ENCODE data around the gene TRAPPC4.
A peak's percentile ranks its signal among the peaks of the same experiment; 100 is the strongest.

The TRAPPC4 gene

GRCh38 chr11:119062779-119063178, 44.2 kb downstream of the TRAPPC4 start:
- TF ChIP-seq MYC (IDR thresholded peaks at IDR 0.05; ENCODE audit: low read depth, low read length) (no peak), CTCF (IDR thresholded peaks at IDR 0.05; ENCODE audit: low read depth, low read length) (no peak), POLR2A (IDR thresholded peaks at IDR 0.05; ENCODE audit: extremely low read depth, insufficient read length) (no peak)
- TF ChIP-seq, protein P1, sequence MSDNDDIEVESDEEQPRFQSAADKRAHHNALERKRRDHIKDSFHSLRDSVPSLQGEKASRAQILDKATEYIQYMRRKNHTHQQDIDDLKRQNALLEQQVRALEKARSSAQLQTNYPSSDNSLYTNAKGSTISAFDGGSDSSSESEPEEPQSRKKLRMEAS (IDR thresholded peaks at IDR 0.05; ENCODE audit: low read depth, low read length), result no peak
- no peak for DNase-seq (ENCODE audit: low read depth)
- H3K4me3 ChIP-seq (ENCODE audit: low read depth, low read length), result no peak overlapping the region

GRCh38 chr11:119065369-119065768, 46.8 kb downstream of the TRAPPC4 start:
- TF ChIP-seq POLR2A (IDR thresholded peaks at IDR 0.05; ENCODE audit: extremely low read depth, insufficient read length) (no peak), MYC (IDR thresholded peaks at IDR 0.05; ENCODE audit: low read depth, low read length) (no peak), CTCF (IDR thresholded peaks at IDR 0.05; ENCODE audit: low read depth, low read length) (peak; percentile 68)
- TF ChIP-seq, protein P1 (IDR thresholded peaks at IDR 0.05; ENCODE audit: low read depth, low read length), result no peak
- H3K4me3 ChIP-seq (ENCODE audit: low read depth, low read length), result no peak overlapping the region
- DNase-seq (ENCODE audit: low read depth), result peak; percentile 72

DNA sequence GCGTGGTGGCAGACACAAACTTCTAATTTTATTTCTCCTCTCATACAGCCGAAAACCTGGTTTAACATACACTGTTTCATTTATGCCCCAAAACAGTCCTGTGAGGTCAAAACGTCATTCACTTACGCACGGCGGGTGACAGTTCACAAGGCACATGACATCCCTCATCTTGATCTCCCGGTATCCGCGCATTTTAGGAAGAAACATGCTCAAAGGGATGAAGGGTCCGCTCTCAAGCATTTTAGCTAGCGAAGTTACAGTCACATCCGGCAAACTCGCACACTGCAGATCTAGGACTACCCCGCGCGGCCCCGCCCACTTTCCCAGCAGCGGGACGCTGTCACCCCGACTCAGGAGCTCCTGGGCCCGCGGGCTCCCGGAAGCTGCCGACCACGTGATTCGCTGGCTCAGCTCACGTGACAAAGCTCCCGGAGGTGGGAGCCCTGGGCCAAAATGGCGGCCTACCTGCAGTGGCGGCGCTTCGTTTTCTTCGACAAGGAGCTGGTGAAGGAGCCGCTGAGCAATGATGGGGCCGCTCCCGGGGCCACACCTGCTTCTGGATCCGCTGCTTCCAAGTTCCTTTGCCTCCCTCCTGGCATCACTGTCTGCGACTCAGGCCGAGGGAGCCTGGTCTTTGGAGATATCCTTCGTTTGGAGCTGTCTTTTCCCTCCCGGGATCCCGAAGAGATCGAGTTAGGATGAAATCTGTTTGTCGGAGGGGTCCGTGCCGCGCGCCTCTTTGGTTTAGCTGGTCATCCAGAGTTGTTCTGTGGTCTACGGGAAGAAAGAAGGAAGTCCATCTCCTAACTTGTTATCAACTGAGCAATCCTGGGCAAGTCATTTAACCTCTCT, 49.0 kb downstream of the TRAPPC4 start, which contains the start of gene VPS11:
VPS11 (plus strand) TSS at position 448 of the 852 bp plus-strand sequence; CDS start at position 454, 6 bp downstream.
- peak; percentile 99 for DNase-seq (ENCODE audit: low read depth)
- peak within 1 kb of the TSS; percentile 95 for H3K4me3 ChIP-seq (ENCODE audit: low read depth, low read length)
- TF ChIP-seq MYC (IDR thresholded peaks at IDR 0.05; ENCODE audit: low read depth, low read length) (0 out of 2 replicates have a peak, but pooled peaks have one; percentile 23), POLR2A (IDR thresholded peaks at IDR 0.05; ENCODE audit: extremely low read depth, insufficient read length) (peak; percentile 55), CTCF (IDR thresholded peaks at IDR 0.05; ENCODE audit: low read depth, low read length) (no peak)
- TF ChIP-seq, protein P1 (IDR thresholded peaks at IDR 0.05; ENCODE audit: low read depth, low read length), result peak; percentile 100
